HepG2 (cell line): ENCODE data around the gene UBC. TPM values are rescaled to one million over a fixed set of nuclear protein-coding genes. Genes with fewer than 3 reads are reported as not detected.

Experiments
- ATAC-seq: fragments of 200-7000 bp; cut with Tn5 transposase; 3 replicates; pipeline ENCODE4 v1.9.1; 2020; ENCODE audit warnings: mild to moderate bottlenecking, moderate library complexity
- BruUV-seq: library from RNA; stranded (reverse); fragments of 400-500 nt; replicated peaks from 2 replicates; lab custom pipeline; 2021; lab: Mats Ljungman, UMichigan
- CTCF ChIA-PET: fragments of 300-600 bp; formaldehyde crosslinking; extraction: SDS; loops from one replicate; lab custom pipeline; 2021; ENCODE audit warnings: low total read pairs, inconsistent platforms, low intra/inter-chr PET ratio; lab: Yijun Ruan, JAX
- POLR2A ChIA-PET: fragments of 350-600 bp; sonication (Branson Sonifier 250); formaldehyde crosslinking; loops from one replicate; lab custom pipeline; 2020; ENCODE audit warnings: antibody characterized with exemption, inconsistent platforms; lab: Yijun Ruan, JAX
- DNase-seq: peaks from one replicate; pipeline ENCODE4 v3.0.0-alpha.2; 2015; ENCODE audit warnings: low spot score
- FAIRE-seq: peaks from 3 replicates; lab custom pipeline; 2011; peaks lifted over from hg19 to GRCh38; lab: Jason Lieb, UNC
- H2AFZ ChIP-seq: one replicate; pipeline ENCODE4 v1.6.1; 2011; ENCODE audit warnings: low read length, inconsistent platforms
- H3K27ac ChIP-seq: fragments of 300-600 bp; 3 replicates; pipeline ENCODE4 v1.8.0; 2011; ENCODE audit warnings: mixed run types, mild to moderate bottlenecking, mixed read lengths, low read length, inconsistent platforms; ENCODE audit not compliant: insufficient read depth; ENCODE audit errors: extremely low read length
- H3K27me3 ChIP-seq, 2 experiments: fragments of 200-600 bp in 1 of 2; 2 replicates in 1 of 2; 3 replicates in 1 of 2; pipeline versions ENCODE4 v1.6.0 to v1.8.0; 2011; ENCODE audit warnings: low read length in 2 of 2, mild to moderate bottlenecking in 2 of 2, moderate library complexity in 2 of 2, inconsistent platforms in 1 of 2; ENCODE audit not compliant: insufficient read depth in 2 of 2, control insufficient read depth in 1 of 2
- H3K36me3 ChIP-seq, 2 experiments: fragments of 200-600 bp in 1 of 2; replicated peaks in 1 of 2; 2 replicates in 1 of 2; 3 replicates in 1 of 2; pipeline versions ENCODE4 v1.5.1 to v1.8.0; 2011; ENCODE audit warnings: low read length in 2 of 2, inconsistent platforms in 1 of 2; ENCODE audit not compliant: insufficient read depth in 2 of 2, control insufficient read depth in 1 of 2
- H3K4me1 ChIP-seq: 2 replicates; pipeline ENCODE4 v1.5.1; 2012; ENCODE audit warnings: low read length, inconsistent platforms; ENCODE audit not compliant: insufficient read depth
- H3K4me2 ChIP-seq: 2 replicates; pipeline ENCODE4 v1.6.0; 2011; ENCODE audit warnings: low read depth, low read length, inconsistent platforms
- H3K4me3 ChIP-seq, 3 experiments: fragments of 200-600 bp in 1 of 3; sonication (generic), shearing (Covaris generic) in 1 of 3; replicated peaks in 1 of 3; 2 replicates each; pipeline ENCODE4 v1.5.1; 2011 to 2016; ENCODE audit warnings: low read length in 3 of 3, inconsistent platforms in 2 of 3, low read depth in 2 of 3, mild to moderate bottlenecking in 2 of 3, control low read depth in 1 of 3, mixed read lengths in 1 of 3; ENCODE audit not compliant: insufficient read depth in 1 of 3
- H3K79me2 ChIP-seq: one replicate; pipeline ENCODE4 v1.6.1; 2011; ENCODE audit warnings: low read length, inconsistent platforms; ENCODE audit not compliant: insufficient read depth
- H3K9ac ChIP-seq: 2 replicates; pipeline ENCODE4 v1.6.0; 2011; ENCODE audit warnings: mild to moderate bottlenecking, low read depth, low read length, inconsistent platforms; ENCODE audit not compliant: insufficient read depth
- H3K9me3 ChIP-seq: 2 replicates; pipeline ENCODE4 v1.5.1; 2012; ENCODE audit warnings: mild to moderate bottlenecking, low read length
- H4K20me1 ChIP-seq: 2 replicates; pipeline ENCODE4 v1.6.0; 2011; ENCODE audit warnings: inconsistent platforms, mild to moderate bottlenecking, low read length, moderate library complexity; ENCODE audit not compliant: insufficient read depth
- AHR ChIP-seq: IDR thresholded peaks from 2 replicates; pipeline ENCODE4 v1.6.1; 2018; ENCODE audit warnings: missing genetic modification reagents, missing compliant biosample characterization
- CEBPG ChIP-seq: IDR thresholded peaks from 2 replicates; pipeline ENCODE4 v1.6.1; 2016
- HNF4G ChIP-seq, 2 experiments: sonication (generic) in 1 of 2; formaldehyde crosslinking in 1 of 2; IDR thresholded peaks; 2 replicates each; pipeline versions ENCODE4 v1.4.0 to v1.6.1; 2011 to 2020; ENCODE audit warnings: borderline replicate concordance in 2 of 2, low read depth in 2 of 2, mild to moderate bottlenecking in 2 of 2, low read length in 1 of 2, missing genetic modification reagents in 1 of 2, moderate library complexity in 1 of 2
- NFE2L2 ChIP-seq: fragments of 150-350 bp; IDR thresholded peaks from 2 replicates; pipeline ENCODE4 v1.6.1; 2014; ENCODE audit warnings: low read length
- SYNCRIP ChIP-seq: fragments of 200-400 bp; formaldehyde crosslinking; IDR thresholded peaks from 2 replicates; pipeline ENCODE4 v1.6.1; 2018; ENCODE audit warnings: mild to moderate bottlenecking, low read depth, low read length; ENCODE audit not compliant: insufficient read depth
- ZNF598 ChIP-seq: sonication (generic); formaldehyde crosslinking; IDR thresholded peaks from 2 replicates; pipeline ENCODE4 v1.5.1; 2020; ENCODE audit warnings: mild to moderate bottlenecking, missing genetic modification reagents, borderline replicate concordance
- WGBS: methylation state at CpG from one replicate; pipeline ENCODE4 v1.1.6; 2017; ENCODE audit warnings: low lambda C conversion rate; 5-methylcytosine and 5-hydroxymethylcytosine counted together
- in situ Hi-C: cut with HindIII; loops from 2 replicates; pipeline ENCODE4 v1.10.0; 2017; ENCODE audit warnings: low pct_unique_long_range_greater_than_20kb; ENCODE audit not compliant: extremely low pct_ligation_motif_present
- intact Hi-C: fragments of 100-400 bp; cut with micrococcal nuclease; formaldehyde crosslinking; loops from one replicate; pipeline ENCODE4 v1.10.0; 2022; ENCODE audit not compliant: unreplicated experiment
- polyA plus RNA-seq, 8 experiments: library from polyadenylated mRNA; depleted of rRNA in 3 of 8; stranded (reverse) in 7 of 8; unstranded in 1 of 8; fragments of >200 nt; fragmentation: Illumina TruSeq in 4 of 8; extraction: Trizol in 4 of 8; gene quantifications; 2 replicates each; pipeline versions ENCODE4 v1.2.1 to v1.2.3, GENCODE V29; 2011 to 2016; ENCODE audit warnings: low read depth in 4 of 8, missing spikeins in 1 of 8, mixed read lengths in 1 of 8; ENCODE audit not compliant: insufficient read depth in 1 of 8
- total RNA-seq, 5 experiments: library from RNA; depleted of rRNA; stranded (reverse); fragments of >200 nt; fragmentation: Illumina TruSeq; extraction: Trizol; gene quantifications; 2 replicates each; pipeline ENCODE4 v1.2.3, GENCODE V29; 2016; ENCODE audit warnings: low read depth in 1 of 5
- TF ChIP-seq, protein P1 (sequence below): sonication (generic); formaldehyde crosslinking; IDR thresholded peaks from 2 replicates; pipeline ENCODE4 v1.5.0; 2020; ENCODE audit warnings: mild to moderate bottlenecking, missing genetic modification reagents
- TF ChIP-seq, protein P2 (sequence below): IDR thresholded peaks from 2 replicates; pipeline ENCODE4 v1.6.1; 2016; ENCODE audit warnings: low read depth

UBC gene
- total and polyA plus RNA-seq, 2 of the 13 experiments (the other 11 are each of a cell fraction or from before 2014, with no cell fraction given): 805 to 1,432 TPM

DNA sequence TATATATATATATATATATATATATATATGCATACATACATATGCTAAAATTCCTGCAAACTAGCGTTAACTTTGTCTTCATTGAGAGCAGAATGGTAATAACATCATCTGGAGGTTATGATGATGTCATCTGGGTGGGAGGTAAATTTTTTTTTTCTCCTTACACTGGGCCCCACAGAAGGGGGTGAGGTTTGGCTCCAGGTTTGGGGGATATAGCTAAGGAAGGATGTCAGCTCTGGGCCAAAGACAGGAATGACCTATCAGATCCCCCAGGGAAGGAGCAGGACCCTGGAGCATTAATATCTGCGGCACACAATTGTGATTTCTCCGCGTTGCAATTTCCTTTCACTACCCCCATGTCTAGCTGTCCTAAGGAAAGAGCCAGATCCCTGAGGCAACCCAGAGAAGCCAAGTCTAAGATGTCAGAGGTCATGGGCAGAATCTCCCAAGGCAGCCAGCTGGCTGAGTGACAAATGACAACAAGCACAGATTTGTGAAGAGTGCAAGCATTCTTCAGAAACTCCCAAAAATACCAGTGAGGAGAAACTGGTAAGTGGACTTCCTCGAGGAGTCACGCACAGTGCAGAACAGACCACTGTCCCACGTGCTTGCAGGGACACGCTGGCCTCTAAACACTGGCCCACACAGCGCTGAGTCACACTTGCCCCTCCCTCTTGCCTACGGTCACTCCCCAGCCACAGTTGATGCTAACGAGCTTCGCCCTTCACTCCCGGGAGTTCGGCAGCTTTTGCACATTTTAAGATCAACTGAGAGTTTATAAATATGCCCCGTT is 9.9 kb downstream of the UBC start (continued):
- TF ChIP-seq HNF4G (IDR thresholded peaks at IDR 0.05; ENCODE audit: borderline replicate concordance, low read depth, low read length): no peak
- no peak for TF ChIP-seq HNF4G (CRISPR knock-in tag; IDR thresholded peaks at IDR 0.05; ENCODE audit: borderline replicate concordance, low read depth)
- TF ChIP-seq, protein P1, sequence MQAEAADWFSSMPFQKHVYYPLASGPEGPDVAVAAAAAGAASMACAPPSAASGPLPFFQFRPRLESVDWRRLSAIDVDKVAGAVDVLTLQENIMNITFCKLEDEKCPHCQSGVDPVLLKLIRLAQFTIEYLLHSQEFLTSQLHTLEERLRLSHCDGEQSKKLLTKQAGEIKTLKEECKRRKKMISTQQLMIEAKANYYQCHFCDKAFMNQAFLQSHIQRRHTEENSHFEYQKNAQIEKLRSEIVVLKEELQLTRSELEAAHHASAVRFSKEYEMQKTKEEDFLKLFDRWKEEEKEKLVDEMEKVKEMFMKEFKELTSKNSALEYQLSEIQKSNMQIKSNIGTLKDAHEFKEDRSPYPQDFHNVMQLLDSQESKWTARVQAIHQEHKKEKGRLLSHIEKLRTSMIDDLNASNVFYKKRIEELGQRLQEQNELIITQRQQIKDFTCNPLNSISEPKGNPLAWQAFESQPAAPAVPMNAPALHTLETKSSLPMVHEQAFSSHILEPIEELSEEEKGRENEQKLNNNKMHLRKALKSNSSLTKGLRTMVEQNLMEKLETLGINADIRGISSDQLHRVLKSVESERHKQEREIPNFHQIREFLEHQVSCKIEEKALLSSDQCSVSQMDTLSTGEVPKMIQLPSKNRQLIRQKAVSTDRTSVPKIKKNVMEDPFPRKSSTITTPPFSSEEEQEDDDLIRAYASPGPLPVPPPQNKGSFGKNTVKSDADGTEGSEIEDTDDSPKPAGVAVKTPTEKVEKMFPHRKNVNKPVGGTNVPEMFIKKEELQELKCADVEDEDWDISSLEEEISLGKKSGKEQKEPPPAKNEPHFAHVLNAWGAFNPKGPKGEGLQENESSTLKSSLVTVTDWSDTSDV (CRISPR knock-in tag): no peak
- TF ChIP-seq ZNF598 (CRISPR knock-in tag): peak; percentile 60; the same call in 1 of the 2 replicates
- TF ChIP-seq, protein P2, sequence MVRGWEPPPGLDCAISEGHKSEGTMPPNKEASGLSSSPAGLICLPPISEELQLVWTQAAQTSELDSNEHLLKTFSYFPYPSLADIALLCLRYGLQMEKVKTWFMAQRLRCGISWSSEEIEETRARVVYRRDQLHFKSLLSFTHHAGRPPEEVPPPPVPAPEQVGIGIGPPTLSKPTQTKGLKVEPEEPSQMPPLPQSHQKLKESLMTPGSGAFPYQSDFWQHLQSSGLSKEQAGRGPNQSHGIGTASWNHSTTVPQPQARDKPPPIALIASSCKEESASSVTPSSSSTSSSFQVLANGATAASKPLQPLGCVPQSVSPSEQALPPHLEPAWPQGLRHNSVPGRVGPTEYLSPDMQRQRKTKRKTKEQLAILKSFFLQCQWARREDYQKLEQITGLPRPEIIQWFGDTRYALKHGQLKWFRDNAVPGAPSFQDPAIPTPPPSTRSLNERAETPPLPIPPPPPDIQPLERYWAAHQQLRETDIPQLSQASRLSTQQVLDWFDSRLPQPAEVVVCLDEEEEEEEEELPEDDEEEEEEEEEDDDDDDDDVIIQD (CRISPR knock-in tag): peak; percentile 52; the same call in 1 of the 2 replicates
- TF ChIP-seq, all 625 proteins: peak for 214

DNA sequence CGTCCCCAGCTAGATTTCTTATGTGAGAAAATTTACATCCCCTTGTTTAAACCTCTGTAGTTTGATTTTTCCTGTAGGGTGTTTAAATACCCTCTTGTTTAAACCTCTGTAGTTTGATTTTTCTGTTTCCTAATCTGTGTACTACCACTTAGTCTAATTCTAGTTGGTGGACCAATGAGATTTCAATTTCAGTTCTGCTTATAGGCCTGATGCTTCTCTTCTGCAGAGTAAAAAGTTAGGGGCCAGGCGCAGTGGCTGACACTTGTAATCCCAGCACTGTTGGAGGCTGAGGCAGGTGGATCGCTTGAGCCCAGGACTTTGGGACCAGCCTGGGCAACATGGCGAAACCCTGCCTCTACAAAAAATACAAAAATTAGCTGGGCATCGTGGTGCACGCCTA is 11.5 kb downstream of the UBC start:
- H3K27ac ChIP-seq: no peak overlapping the region
- TF ChIP-seq AHR (CRISPR knock-in tag) (no peak), NFE2L2 (no peak), CEBPG (CRISPR knock-in tag) (no peak), SYNCRIP (no peak)

More for the DNA sequence above, 11.5 kb downstream of the UBC start:
- CTCF ChIA-PET: no interaction called here
- no peak overlapping the region for H3K9ac ChIP-seq
- in situ Hi-C loops: no loop called here
- H3K4me2 ChIP-seq: no peak overlapping the region
- POLR2A ChIA-PET: interaction anchor here (1.6 to 4.3 kb wide), 3 partner anchors 9 to 125 kb away, joined by 5 to 64 read pairs (median 61); partner anchors contain the start of gene UBC
- peaks cover 80% of the 10 kb centered on the region for H3K4me1 ChIP-seq
- no peak overlapping the region for H2AFZ ChIP-seq
- no peak overlapping the region for H3K4me3 ChIP-seq
- H3K79me2 ChIP-seq: peaks cover 36% of the 10 kb centered on the region
- DNase-seq (no peak), FAIRE-seq (no peak), ATAC-seq (no peak)
- intact Hi-C loops: no loop called here
- H4K20me1 ChIP-seq: peaks cover 3% of the 10 kb centered on the region; the same call in 1 of the 2 replicates
- no peaks in the 10 kb centered on the region for H3K36me3 ChIP-seq
- no TSS peak for BruUV-seq
- H3K27me3 ChIP-seq: no peaks in the 10 kb centered on the region
- H3K9me3 ChIP-seq: no peaks in the 10 kb centered on the region
- whole genome bisulfite sequencing: 96% methylated on average over 6 of the region's 6 CpGs
